Right atrium auricular region (tissue), 2 donors: Measurements from ENCODE around the gene EVC. TPM values are rescaled to one million over a fixed set of nuclear protein-coding genes. Genes with fewer than 3 reads are reported as not detected.

Source experiments
- DNase-seq: peaks from one replicate; pipeline ENCODE4 v3.0.0-alpha.2; 2019; ENCODE audit warnings: low spot score
- H3K27ac ChIP-seq, 2 donors: fragments of 200-600 bp; sonication (generic); 1 replicate in 1 of 2; 2 replicates in 1 of 2; pipeline ENCODE4 v1.5.1; 2016 to 2019
- H3K27me3 ChIP-seq, 2 donors: fragments of 200-600 bp; sonication (generic); one replicate each; pipeline versions ENCODE4 v1.5.1 to v1.6.0; 2017 to 2019
- H3K36me3 ChIP-seq: fragments of 200-600 bp; sonication (generic); one replicate; pipeline ENCODE4 v1.5.1; 2016
- H3K4me1 ChIP-seq, 2 donors: fragments of 200-600 bp; sonication (generic); one replicate each; pipeline versions ENCODE4 v1.5.1 to v1.6.0; 2017 to 2019
- H3K4me3 ChIP-seq, 2 donors: fragments of 200-600 bp; sonication (generic); 1 replicate in 1 of 2; 2 replicates in 1 of 2; pipeline ENCODE4 v1.5.1; 2017 to 2019; ENCODE audit warnings: mild to moderate bottlenecking in 1 of 2, moderate library complexity in 1 of 2
- H3K9me3 ChIP-seq, 2 donors: fragments of 200-600 bp; sonication (generic); one replicate each; pipeline ENCODE4 v1.5.1; 2019
- total RNA-seq, 2 donors: library from RNA; depleted of rRNA; stranded (reverse); fragments of >200 nt; gene quantifications; one replicate each; pipeline ENCODE4 v1.1.0, GENCODE V29; 2016
- TF ChIP-seq, protein P1 (sequence below), 2 donors: fragments of 200-600 bp; sonication (generic); IDR thresholded peaks; one replicate each; pipeline ENCODE4 v1.5.1; 2019; ENCODE audit warnings: antibody characterized with exemption in 2 of 2

EVC gene
- total RNA-seq, 2 donors from 2014 or later: 8.6 to 14.1 TPM

DNA sequence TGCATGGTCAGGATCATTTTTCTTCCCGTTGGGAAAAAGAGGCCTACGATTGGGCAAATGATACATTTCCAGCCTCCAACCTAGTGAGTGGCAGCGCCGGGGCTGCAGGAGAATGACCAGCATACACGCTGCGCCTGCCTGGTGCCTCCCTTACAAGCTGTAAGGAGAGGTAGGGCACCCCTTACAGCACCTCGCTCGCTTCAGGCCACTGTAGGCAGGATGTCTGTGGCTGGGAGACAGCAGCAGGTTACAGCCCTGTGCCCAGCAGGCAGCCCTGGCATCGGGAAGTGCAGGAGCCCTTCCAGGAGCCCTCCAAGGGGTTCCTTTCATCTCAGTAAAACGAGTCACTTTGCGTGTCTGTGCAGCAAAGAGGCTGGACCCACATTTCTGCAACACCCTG lies 88.4 kb downstream of the EVC start:
- H3K27ac ChIP-seq: no peak overlapping the region
- H3K9me3 ChIP-seq: no peaks in the 10 kb centered on the region
- no peaks in the 10 kb centered on the region for H3K4me1 ChIP-seq
- H3K4me3 ChIP-seq: no peak overlapping the region
- no peaks in the 10 kb centered on the region for H3K27me3 ChIP-seq
- TF ChIP-seq, protein P1, sequence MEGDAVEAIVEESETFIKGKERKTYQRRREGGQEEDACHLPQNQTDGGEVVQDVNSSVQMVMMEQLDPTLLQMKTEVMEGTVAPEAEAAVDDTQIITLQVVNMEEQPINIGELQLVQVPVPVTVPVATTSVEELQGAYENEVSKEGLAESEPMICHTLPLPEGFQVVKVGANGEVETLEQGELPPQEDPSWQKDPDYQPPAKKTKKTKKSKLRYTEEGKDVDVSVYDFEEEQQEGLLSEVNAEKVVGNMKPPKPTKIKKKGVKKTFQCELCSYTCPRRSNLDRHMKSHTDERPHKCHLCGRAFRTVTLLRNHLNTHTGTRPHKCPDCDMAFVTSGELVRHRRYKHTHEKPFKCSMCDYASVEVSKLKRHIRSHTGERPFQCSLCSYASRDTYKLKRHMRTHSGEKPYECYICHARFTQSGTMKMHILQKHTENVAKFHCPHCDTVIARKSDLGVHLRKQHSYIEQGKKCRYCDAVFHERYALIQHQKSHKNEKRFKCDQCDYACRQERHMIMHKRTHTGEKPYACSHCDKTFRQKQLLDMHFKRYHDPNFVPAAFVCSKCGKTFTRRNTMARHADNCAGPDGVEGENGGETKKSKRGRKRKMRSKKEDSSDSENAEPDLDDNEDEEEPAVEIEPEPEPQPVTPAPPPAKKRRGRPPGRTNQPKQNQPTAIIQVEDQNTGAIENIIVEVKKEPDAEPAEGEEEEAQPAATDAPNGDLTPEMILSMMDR (IDR thresholded peaks at IDR 0.05): no peak
- H3K36me3 ChIP-seq: peaks cover 37% of the 10 kb centered on the region
- no peak for DNase-seq

DNA sequence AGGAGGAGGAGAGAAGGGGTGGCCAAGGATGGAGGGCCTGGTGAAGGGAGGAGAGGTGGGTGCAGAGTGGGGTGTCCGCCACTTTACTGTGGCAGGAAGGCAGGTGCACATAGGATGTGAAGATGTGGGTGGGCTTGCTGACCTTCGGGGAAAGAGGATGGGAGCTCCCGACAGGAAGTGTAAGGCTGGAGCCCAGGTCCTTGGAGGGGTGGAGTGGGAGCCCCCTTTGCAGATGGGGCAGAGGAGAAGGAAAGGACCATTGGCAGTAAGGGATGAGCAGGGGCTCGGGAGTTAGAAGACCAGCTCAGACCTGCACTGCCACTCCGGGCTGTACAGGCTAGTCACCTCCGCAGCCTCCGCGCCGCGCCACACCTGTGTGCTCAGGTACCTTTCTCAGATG lies 89.5 kb downstream of the EVC start:
- Histone ChIP-seq H3K27ac (no peak overlapping the region), H3K36me3 (peaks cover 37% of the 10 kb centered on the region), H3K4me3 (no peak overlapping the region), H3K27me3 (no peaks in the 10 kb centered on the region), H3K4me1 (no peaks in the 10 kb centered on the region), H3K9me3 (no peaks in the 10 kb centered on the region)
- no peak for DNase-seq
- TF ChIP-seq, protein P1 (IDR thresholded peaks at IDR 0.05): no peak

DNA sequence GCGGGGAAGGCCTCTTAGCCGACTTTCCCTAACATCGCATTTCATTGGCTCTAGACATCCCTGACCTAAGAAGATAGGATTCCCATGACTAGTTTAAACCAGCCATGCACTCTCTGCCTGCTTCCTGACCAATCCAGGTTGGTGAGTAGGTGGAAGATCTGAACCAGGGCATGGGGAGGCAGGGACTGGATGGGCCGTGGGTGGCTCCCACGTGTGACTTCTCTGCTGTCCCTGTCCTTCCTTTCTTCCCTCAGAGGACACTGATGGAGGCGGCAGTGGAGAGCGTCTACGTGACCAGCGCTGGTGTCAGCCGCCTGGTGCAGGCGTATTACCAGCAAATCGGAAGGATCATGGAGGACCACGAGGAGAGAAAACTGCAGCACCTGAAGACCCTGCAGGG lies 90.7 kb downstream of the EVC start:
- no peak overlapping the region for H3K27ac ChIP-seq
- H3K27me3 ChIP-seq: no peaks in the 10 kb centered on the region
- TF ChIP-seq, protein P1 (IDR thresholded peaks at IDR 0.05): no peak
- no peak for DNase-seq
- H3K4me3 ChIP-seq: no peak overlapping the region
- H3K4me1 ChIP-seq: no peaks in the 10 kb centered on the region
- peaks cover 35% of the 10 kb centered on the region for H3K36me3 ChIP-seq
- H3K9me3 ChIP-seq: no peaks in the 10 kb centered on the region

DNA sequence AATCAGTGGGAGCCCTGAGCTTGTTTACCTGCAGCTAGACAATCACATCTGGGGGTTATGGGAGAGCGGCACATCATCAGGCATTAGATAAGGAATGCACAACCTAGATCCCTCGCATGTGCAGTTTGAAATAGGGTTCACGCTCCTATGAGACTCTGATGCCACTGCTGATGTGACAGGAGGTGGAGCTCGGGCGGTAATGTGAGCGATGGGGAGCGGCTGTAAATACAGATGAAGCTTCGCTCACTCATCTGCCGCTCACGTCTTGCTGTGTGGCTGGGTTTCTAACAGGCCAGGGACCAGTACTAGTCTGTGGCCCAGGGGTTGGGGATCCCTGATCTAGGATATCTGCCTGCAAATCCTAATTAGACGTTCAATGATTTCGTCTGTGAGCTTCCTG lies 91.6 kb downstream of the EVC start:
- Histone ChIP-seq H3K4me1 (no peaks in the 10 kb centered on the region), H3K27me3 (no peaks in the 10 kb centered on the region), H3K9me3 (no peaks in the 10 kb centered on the region), H3K36me3 (peaks cover 26% of the 10 kb centered on the region), H3K27ac (no peak overlapping the region), H3K4me3 (no peak overlapping the region)
- no peak for DNase-seq
- TF ChIP-seq, protein P1 (IDR thresholded peaks at IDR 0.05): no peak

DNA sequence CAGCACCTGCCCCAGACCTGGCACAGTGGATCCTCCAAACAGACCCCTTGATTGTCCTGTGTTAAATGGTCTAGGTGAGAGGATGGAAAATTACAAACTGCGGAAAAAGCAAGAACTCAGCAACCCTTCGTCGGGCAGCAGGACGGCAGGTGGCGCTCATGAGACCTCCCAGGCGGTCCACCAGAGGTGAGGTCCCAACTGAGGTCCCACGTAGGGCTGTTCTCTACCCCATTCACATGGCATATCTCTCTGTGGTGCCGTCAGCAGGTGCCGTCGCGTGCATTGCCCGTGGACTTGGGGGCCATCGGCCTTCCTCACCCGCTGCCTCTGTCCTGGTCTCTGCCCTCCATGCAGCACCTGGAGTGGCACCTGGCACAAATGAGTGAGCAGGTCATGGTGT lies 93.7 kb downstream of the EVC start:
- no peaks in the 10 kb centered on the region for H3K9me3 ChIP-seq
- DNase-seq: no peak
- H3K27ac ChIP-seq: no peak overlapping the region
- H3K4me1 ChIP-seq: no peaks in the 10 kb centered on the region
- H3K36me3 ChIP-seq: peaks cover 32% of the 10 kb centered on the region
- no peak overlapping the region for H3K4me3 ChIP-seq
- TF ChIP-seq, protein P1 (IDR thresholded peaks at IDR 0.05): no peak
- no peaks in the 10 kb centered on the region for H3K27me3 ChIP-seq

DNA sequence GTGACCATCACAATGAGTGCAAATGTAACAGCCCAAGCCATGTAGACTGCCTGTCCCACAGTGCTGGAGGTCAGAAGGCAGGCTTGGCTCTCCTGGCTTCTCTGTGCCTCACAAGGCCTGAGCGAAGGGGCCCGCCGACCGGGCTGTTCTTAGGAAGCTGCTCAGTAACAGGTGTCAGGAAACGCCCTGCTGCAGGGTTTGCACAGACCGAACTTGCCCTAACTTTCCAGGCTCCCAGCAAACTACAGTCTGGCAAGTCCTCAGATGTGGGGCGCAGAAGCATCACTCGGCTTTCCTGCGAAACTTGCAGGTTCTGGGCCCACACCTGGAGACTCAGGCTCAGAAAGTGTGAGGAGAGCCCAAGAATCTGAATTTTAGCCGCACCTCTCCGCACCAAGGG lies 94.3 kb downstream of the EVC start:
- Histone ChIP-seq H3K27me3 (no peaks in the 10 kb centered on the region), H3K4me3 (no peak overlapping the region), H3K9me3 (peaks cover 0 to 2% of the 10 kb centered on the region in 2 donors), H3K36me3 (peaks cover 38% of the 10 kb centered on the region), H3K4me1 (no peaks in the 10 kb centered on the region), H3K27ac (no peak overlapping the region)
- TF ChIP-seq, protein P1 (IDR thresholded peaks at IDR 0.05): no peak
- DNase-seq: no peak
